ENCODE data around the gene NR3C1.
A peak's percentile ranks its signal among the peaks of the same experiment; 100 is the strongest.

The NR3C1 gene

GRCh38 chr5:143403593-143404415, at the start of gene NR3C1:
Gene NR3C1, minus strand, starts transcription at chr5:143403686. Its CDS starts 2,847 bp downstream, at chr5:143400839.
- peak; percentile 74 to 76 for DNase-seq (ENCODE audit: low read depth in 2 of 2)

GRCh38 chr5:143449772-143450171, 46.3 kb upstream of the NR3C1 start:
- DNase-seq (ENCODE audit: low read depth in 2 of 2), result no peak

GRCh38 chr5:143448518-143448917, 45.0 kb upstream of the NR3C1 start:
- DNase-seq (ENCODE audit: low read depth in 2 of 2), result no peak

GRCh38 chr5:143447983-143448382, 44.5 kb upstream of the NR3C1 start:
- no peak for DNase-seq (ENCODE audit: low read depth in 2 of 2)

- DNase-seq (ENCODE audit: low read depth in 2 of 2), result no peak
These were observed 43.2 kb upstream of the NR3C1 start for GRCh38 chr5:143446535-143447226.

- DNase-seq (ENCODE audit: low read depth in 2 of 2), result no peak
These were observed 42.3 kb upstream of the NR3C1 start for GRCh38 chr5:143445776-143446175.

- DNase-seq (ENCODE audit: low read depth in 2 of 2), result no peak
These were observed 39.8 kb upstream of the NR3C1 start for GRCh38 chr5:143443330-143443729.

GRCh38 chr5:143442385-143442784, 38.9 kb upstream of the NR3C1 start:
- DNase-seq (ENCODE audit: low read depth in 2 of 2), result no peak

GRCh38 chr5:143440448-143441115, 37.1 kb upstream of the NR3C1 start:
- DNase-seq (ENCODE audit: low read depth in 2 of 2), result no peak

GRCh38 chr5:143437666-143438273, 34.3 kb upstream of the NR3C1 start:
- DNase-seq (ENCODE audit: low read depth in 2 of 2), result no peak

- DNase-seq (ENCODE audit: low read depth in 2 of 2), result no peak
These were observed 33.4 kb upstream of the NR3C1 start for GRCh38 chr5:143436871-143437270.

- no peak for DNase-seq (ENCODE audit: low read depth in 2 of 2)
These were observed 31.7 kb upstream of the NR3C1 start for GRCh38 chr5:143435210-143435657.

- no peak for DNase-seq (ENCODE audit: low read depth in 2 of 2)
These were observed 31.0 kb upstream of the NR3C1 start for GRCh38 chr5:143434261-143435209.

GRCh38 chr5:143433670-143434069, 30.2 kb upstream of the NR3C1 start:
- no peak for DNase-seq (ENCODE audit: low read depth in 2 of 2)

- no peak for DNase-seq (ENCODE audit: low read depth in 2 of 2)
These were observed 29.3 kb upstream of the NR3C1 start for GRCh38 chr5:143432658-143433239.

- no peak for DNase-seq (ENCODE audit: low read depth in 2 of 2)
These were observed 28.3 kb upstream of the NR3C1 start for GRCh38 chr5:143431789-143432188.

GRCh38 chr5:143428738-143429420, 25.4 kb upstream of the NR3C1 start:
- DNase-seq (ENCODE audit: low read depth in 2 of 2), result no peak

- DNase-seq (ENCODE audit: low read depth in 2 of 2), result no peak
These were observed 24.7 kb upstream of the NR3C1 start for GRCh38 chr5:143428155-143428554.

GRCh38 chr5:143427122-143427735, 23.7 kb upstream of the NR3C1 start:
- DNase-seq (ENCODE audit: low read depth in 2 of 2), result no peak
